Panc1 (cell line): ENCODE data around the gene SLC7A1. TPM values are rescaled to one million over a fixed set of nuclear protein-coding genes. Genes with fewer than 3 reads are reported as not detected.

Experiments used
- ATAC-seq: fragments of 200-7000 bp; cut with Tn5 transposase; 2 replicates; pipeline ENCODE4 v1.9.1; 2020; ENCODE audit warnings: mild to moderate bottlenecking, moderate library complexity
- BruUV-seq: library from RNA; stranded (reverse); fragments of 400-500 nt; replicated peaks from 2 replicates; lab custom pipeline; 2021; lab: Mats Ljungman, UMichigan
- CTCF ChIA-PET: fragments of 300-600 bp; sonication (Branson Sonifier 250); formaldehyde crosslinking; loops from one replicate; lab custom pipeline; 2022; ENCODE audit warnings: antibody characterized with exemption; lab: Charles Lee
- POLR2A ChIA-PET: fragments of 300-600 bp; sonication (Branson Sonifier 250); formaldehyde crosslinking; loops from one replicate; lab custom pipeline; 2022; ENCODE audit warnings: antibody characterized with exemption; lab: Charles Lee
- DNase-seq: peaks from one replicate; pipeline ENCODE4 v3.0.0-alpha.2; 2010; ENCODE audit warnings: low read depth, low spot score
- H3K27ac ChIP-seq: 2 replicates; pipeline ENCODE4 v1.5.1; 2011; ENCODE audit warnings: mild to moderate bottlenecking, low read length, inconsistent platforms
- H3K27me3 ChIP-seq: fragments of 200-500 bp; sonication (Bioruptor generic); 2 replicates; pipeline ENCODE4 v1.6.0; 2014; ENCODE audit warnings: low read length, inconsistent platforms; ENCODE audit not compliant: control insufficient read depth, insufficient read depth
- H3K36me3 ChIP-seq: fragments of 200-500 bp; sonication (Bioruptor generic); 2 replicates; pipeline ENCODE4 v1.5.1; 2014; ENCODE audit warnings: inconsistent platforms, mild to moderate bottlenecking, low read length, moderate library complexity; ENCODE audit not compliant: control insufficient read depth, insufficient read depth
- H3K4me1 ChIP-seq: 2 replicates; pipeline ENCODE4 v1.5.1; 2011; ENCODE audit warnings: inconsistent platforms, mild to moderate bottlenecking, low read length, moderate library complexity; ENCODE audit not compliant: control insufficient read depth, insufficient read depth
- H3K4me3 ChIP-seq, 2 experiments: 2 replicates each; pipeline ENCODE4 v1.5.1; 2011 to 2012; ENCODE audit warnings: low read depth in 2 of 2, low read length in 2 of 2, mild to moderate bottlenecking in 2 of 2, inconsistent platforms in 1 of 2, moderate library complexity in 1 of 2
- H3K9me3 ChIP-seq: fragments of 200-500 bp; sonication (Bioruptor generic); 2 replicates; pipeline ENCODE4 v1.5.1; 2014; ENCODE audit warnings: low read depth, mild to moderate bottlenecking, inconsistent platforms, low read length, moderate library complexity; ENCODE audit not compliant: control insufficient read depth, insufficient read depth
- CTCF ChIP-seq: fragments of 450-650 bp; IDR thresholded peaks from 2 replicates; pipeline ENCODE4 v1.5.1; 2017; ENCODE audit warnings: mild to moderate bottlenecking
- POLR2AphosphoS5 ChIP-seq: IDR thresholded peaks from 2 replicates; pipeline ENCODE4 v1.6.1; 2012; ENCODE audit warnings: mild to moderate bottlenecking, low read depth, low read length, moderate library complexity
- SIN3A ChIP-seq: IDR thresholded peaks from 2 replicates; pipeline ENCODE4 v1.6.1; 2012; ENCODE audit warnings: low read depth, mild to moderate bottlenecking, low read length, moderate library complexity, borderline replicate concordance; ENCODE audit not compliant: insufficient read depth
- TCF7L2 ChIP-seq: IDR thresholded peaks from 2 replicates; pipeline ENCODE4 v1.6.1; 2011; ENCODE audit warnings: mild to moderate bottlenecking, low read depth, low read length, inconsistent platforms
- in situ Hi-C: cut with HindIII; loops from 2 replicates; pipeline ENCODE4 v1.10.0; 2016; ENCODE audit warnings: low sequenced_read_pairs, low pct_unique_long_range_greater_than_20kb
- intact Hi-C: fragments of 100-400 bp; cut with micrococcal nuclease; formaldehyde crosslinking; loops from one replicate; pipeline ENCODE4 v1.10.0; 2022; ENCODE audit not compliant: unreplicated experiment
- total RNA-seq: library from RNA; stranded (reverse); gene quantifications from one replicate; pipeline ENCODE4 v1.2.1, GENCODE V29; 2021; ENCODE audit not compliant: unreplicated experiment
- TF ChIP-seq, protein P1 (sequence below), 2 experiments: IDR thresholded peaks; 2 replicates each; pipeline ENCODE4 v1.6.1; 2011 to 2012; ENCODE audit warnings: low read depth in 2 of 2, control low read depth in 1 of 2, low read length in 1 of 2, mild to moderate bottlenecking in 1 of 2, moderate library complexity in 1 of 2; ENCODE audit not compliant: insufficient read depth in 1 of 2

Gene SLC7A1
- total RNA-seq, 1 experiment from 2014 or later, result 63.3 TPM

- no peaks in the 10 kb centered on the region for H3K9me3 ChIP-seq
- H3K36me3 ChIP-seq, result no peaks in the 10 kb centered on the region
- POLR2A ChIA-PET, result no interaction called here
- ATAC-seq, result no peak
- no peak for DNase-seq
- CTCF ChIA-PET, result no interaction called here
- no peaks in the 10 kb centered on the region; the same call in 1 of the 2 replicates for H3K27me3 ChIP-seq
- no peak overlapping the region for H3K4me3 ChIP-seq
- no peaks in the 10 kb centered on the region for H3K4me1 ChIP-seq
- BruUV-seq, result no TSS peak
- H3K27ac ChIP-seq, result no peak overlapping the region
- intact Hi-C loops, result no loop called here
- TF ChIP-seq, protein P1, sequence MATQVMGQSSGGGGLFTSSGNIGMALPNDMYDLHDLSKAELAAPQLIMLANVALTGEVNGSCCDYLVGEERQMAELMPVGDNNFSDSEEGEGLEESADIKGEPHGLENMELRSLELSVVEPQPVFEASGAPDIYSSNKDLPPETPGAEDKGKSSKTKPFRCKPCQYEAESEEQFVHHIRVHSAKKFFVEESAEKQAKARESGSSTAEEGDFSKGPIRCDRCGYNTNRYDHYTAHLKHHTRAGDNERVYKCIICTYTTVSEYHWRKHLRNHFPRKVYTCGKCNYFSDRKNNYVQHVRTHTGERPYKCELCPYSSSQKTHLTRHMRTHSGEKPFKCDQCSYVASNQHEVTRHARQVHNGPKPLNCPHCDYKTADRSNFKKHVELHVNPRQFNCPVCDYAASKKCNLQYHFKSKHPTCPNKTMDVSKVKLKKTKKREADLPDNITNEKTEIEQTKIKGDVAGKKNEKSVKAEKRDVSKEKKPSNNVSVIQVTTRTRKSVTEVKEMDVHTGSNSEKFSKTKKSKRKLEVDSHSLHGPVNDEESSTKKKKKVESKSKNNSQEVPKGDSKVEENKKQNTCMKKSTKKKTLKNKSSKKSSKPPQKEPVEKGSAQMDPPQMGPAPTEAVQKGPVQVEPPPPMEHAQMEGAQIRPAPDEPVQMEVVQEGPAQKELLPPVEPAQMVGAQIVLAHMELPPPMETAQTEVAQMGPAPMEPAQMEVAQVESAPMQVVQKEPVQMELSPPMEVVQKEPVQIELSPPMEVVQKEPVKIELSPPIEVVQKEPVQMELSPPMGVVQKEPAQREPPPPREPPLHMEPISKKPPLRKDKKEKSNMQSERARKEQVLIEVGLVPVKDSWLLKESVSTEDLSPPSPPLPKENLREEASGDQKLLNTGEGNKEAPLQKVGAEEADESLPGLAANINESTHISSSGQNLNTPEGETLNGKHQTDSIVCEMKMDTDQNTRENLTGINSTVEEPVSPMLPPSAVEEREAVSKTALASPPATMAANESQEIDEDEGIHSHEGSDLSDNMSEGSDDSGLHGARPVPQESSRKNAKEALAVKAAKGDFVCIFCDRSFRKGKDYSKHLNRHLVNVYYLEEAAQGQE (IDR thresholded peaks at IDR 0.05; ENCODE audit: insufficient read depth in 1 of 2, low read depth in 2 of 2, low read length in 1 of 2), result no peak
- TF ChIP-seq CTCF (no peak), TCF7L2 (no peak), SIN3A (no peak), POLR2AphosphoS5 (no peak)
- in situ Hi-C loops, result no loop called here
Measured at GRCh38 chr13:29490561-29490885, 105.0 kb downstream of the SLC7A1 start.

- in situ Hi-C loops, result no loop called here
- no peak for DNase-seq
Measured at GRCh38 chr13:29489650-29490560, 105.6 kb downstream of the SLC7A1 start.

More at GRCh38 chr13:29489650-29490560, 105.6 kb downstream of the SLC7A1 start:
- H3K27me3 ChIP-seq, result no peaks in the 10 kb centered on the region; the same call in none of the 2 replicates
- no TSS peak for BruUV-seq
- ChIA-PET CTCF (no interaction called here), POLR2A (no interaction called here)
- H3K4me1 ChIP-seq, result no peaks in the 10 kb centered on the region
- H3K27ac ChIP-seq, result no peak overlapping the region
- ATAC-seq, result no peak
- no peaks in the 10 kb centered on the region for H3K36me3 ChIP-seq
- intact Hi-C loops, result no loop called here
- H3K9me3 ChIP-seq, result no peaks in the 10 kb centered on the region
- TF ChIP-seq POLR2AphosphoS5, result no peak
- no peak for TF ChIP-seq TCF7L2
- TF ChIP-seq, protein P1 (IDR thresholded peaks at IDR 0.05; ENCODE audit: insufficient read depth in 1 of 2, low read depth in 2 of 2, low read length in 1 of 2), result no peak
- TF ChIP-seq SIN3A, result no peak
- TF ChIP-seq CTCF, result no peak
- no peak overlapping the region for H3K4me3 ChIP-seq
